WTC11 (cell line): Measurements from ENCODE around the gene HMCES. TPM values are rescaled to one million over a fixed set of nuclear protein-coding genes. Genes with fewer than 3 reads are reported as not detected.

Source experiments
- ATAC-seq: fragments of 200-7000 bp; cut with Tn5 transposase; 2 replicates; pipeline ENCODE4 v1.10.0; 2021; ENCODE audit warnings: mild to moderate bottlenecking, moderate library complexity
- CTCF ChIA-PET: fragments of 300-600 bp; sonication (Branson Sonifier 250); formaldehyde crosslinking; loops from one replicate; lab custom pipeline; 2021; ENCODE audit warnings: antibody characterized with exemption; lab: Charles Lee
- POLR2A ChIA-PET: fragments of 350-600 bp; sonication (Branson Sonifier 250); formaldehyde crosslinking; loops from one replicate; lab custom pipeline; 2021; ENCODE audit warnings: antibody characterized with exemption; lab: Charles Lee
- DNase-seq: peaks from one replicate; pipeline ENCODE4 v3.0.0; 2021; ENCODE audit warnings: low spot score
- H3K27ac Mint-ChIP-seq: 2 replicates; pipeline ENCODE4 v1.8.0; 2021; ENCODE audit warnings: mixed read lengths
- H3K27me3 Mint-ChIP-seq: 2 replicates; pipeline ENCODE4 v1.8.0; 2021; ENCODE audit warnings: low read depth, mild to moderate bottlenecking, moderate library complexity, mixed read lengths
- H3K36me3 Mint-ChIP-seq: 2 replicates; pipeline ENCODE4 v1.8.0; 2021; ENCODE audit warnings: mixed read lengths
- H3K4me1 Mint-ChIP-seq: 2 replicates; pipeline ENCODE4 v1.8.0; 2022; ENCODE audit warnings: mixed read lengths
- H3K4me3 Mint-ChIP-seq: 2 replicates; pipeline ENCODE4 v1.8.0; 2021; ENCODE audit warnings: mild to moderate bottlenecking, moderate library complexity, mixed read lengths
- H3K9me3 Mint-ChIP-seq: 2 replicates; pipeline ENCODE4 v1.8.0; 2021; ENCODE audit warnings: mixed read lengths
- CBFB ChIP-seq: sonication (generic); formaldehyde crosslinking; IDR thresholded peaks from 2 replicates; pipeline ENCODE4 v1.8.1; 2022; ENCODE audit warnings: mild to moderate bottlenecking, low read depth, missing genetic modification reagents
- CDX4 ChIP-seq: fragments of 250-450 bp; sonication (Bioruptor Pico); IDR thresholded peaks from 2 replicates; pipeline ENCODE4 v1.9.0; 2021; ENCODE audit warnings: moderate library complexity, mild to moderate bottlenecking, inconsistent platforms, borderline replicate concordance
- CREB1 ChIP-seq: sonication (generic); formaldehyde crosslinking; IDR thresholded peaks from 2 replicates; pipeline ENCODE4 v1.8.0; 2023; ENCODE audit warnings: mild to moderate bottlenecking, missing genetic modification reagents
- ELF4 ChIP-seq: sonication (generic); formaldehyde crosslinking; IDR thresholded peaks from 2 replicates; pipeline ENCODE4 v1.8.1; 2022; ENCODE audit warnings: low read depth, mild to moderate bottlenecking, moderate library complexity, missing genetic modification reagents
- ESRRA ChIP-seq: sonication (generic); formaldehyde crosslinking; IDR thresholded peaks from 2 replicates; pipeline ENCODE4 v1.8.1; 2022; ENCODE audit warnings: mild to moderate bottlenecking, missing genetic modification reagents, borderline replicate concordance
- ETV6 ChIP-seq: sonication (generic); formaldehyde crosslinking; IDR thresholded peaks from 2 replicates; pipeline ENCODE4 v1.8.1; 2022; ENCODE audit warnings: mild to moderate bottlenecking, missing genetic modification reagents
- FOXK1 ChIP-seq: sonication (generic); formaldehyde crosslinking; IDR thresholded peaks from 2 replicates; pipeline ENCODE4 v1.8.0; 2022; ENCODE audit warnings: mild to moderate bottlenecking, moderate library complexity, missing genetic modification reagents
- FOXP1 ChIP-seq: sonication (generic); formaldehyde crosslinking; IDR thresholded peaks from 2 replicates; pipeline ENCODE4 v1.8.0; 2022; ENCODE audit warnings: missing genetic modification reagents, mild to moderate bottlenecking, moderate library complexity, borderline replicate concordance
- GRHL2 ChIP-seq: fragments of 250-450 bp; sonication (Bioruptor Pico); IDR thresholded peaks from 2 replicates; pipeline ENCODE4 v1.8.0; 2022; ENCODE audit warnings: mild to moderate bottlenecking, moderate library complexity; ENCODE audit not compliant: insufficient replicate concordance, severe bottlenecking
- GTF2I ChIP-seq: fragments of 250-450 bp; sonication (Bioruptor Pico); conservative IDR thresholded peaks from 2 replicates; pipeline ENCODE4 v1.4.0; 2021; ENCODE audit warnings: mild to moderate bottlenecking
- MAX ChIP-seq: sonication (generic); formaldehyde crosslinking; IDR thresholded peaks from 2 replicates; pipeline ENCODE4 v1.8.0; 2022; ENCODE audit warnings: mild to moderate bottlenecking, missing genetic modification reagents
- MYBL2 ChIP-seq: sonication (generic); formaldehyde crosslinking; IDR thresholded peaks from 2 replicates; pipeline ENCODE4 v1.8.1; 2023; ENCODE audit warnings: mild to moderate bottlenecking, moderate library complexity, missing genetic modification reagents
- NFATC4 ChIP-seq: fragments of 250-450 bp; sonication (Bioruptor Pico); IDR thresholded peaks from 2 replicates; pipeline ENCODE4 v1.9.0; 2021; ENCODE audit warnings: mild to moderate bottlenecking
- NFYB ChIP-seq: sonication (generic); formaldehyde crosslinking; conservative IDR thresholded peaks from 2 replicates; pipeline ENCODE4 v1.8.0; 2022; ENCODE audit warnings: low read depth, missing genetic modification reagents
- NR2C2 ChIP-seq: sonication (generic); formaldehyde crosslinking; IDR thresholded peaks from 2 replicates; pipeline ENCODE4 v1.8.0; 2022; ENCODE audit warnings: mild to moderate bottlenecking, missing genetic modification reagents
- NR3C1 ChIP-seq: sonication (generic); formaldehyde crosslinking; conservative IDR thresholded peaks from 2 replicates; pipeline ENCODE4 v1.8.1; 2023; ENCODE audit warnings: low read depth, mild to moderate bottlenecking, missing genetic modification reagents
- PRDM15 ChIP-seq: sonication (generic); formaldehyde crosslinking; IDR thresholded peaks from 2 replicates; pipeline ENCODE4 v1.8.0; 2022; ENCODE audit warnings: missing genetic modification reagents
- PRRX2 ChIP-seq: fragments of 250-450 bp; sonication (Bioruptor Pico); IDR thresholded peaks from 2 replicates; pipeline ENCODE4 v1.8.0; 2021; ENCODE audit warnings: mild to moderate bottlenecking
- RELA ChIP-seq: sonication (generic); formaldehyde crosslinking; IDR thresholded peaks from 2 replicates; pipeline ENCODE4 v1.8.1; 2022; ENCODE audit warnings: missing genetic modification reagents, mild to moderate bottlenecking, borderline replicate concordance
- SMAD3 ChIP-seq: sonication (generic); formaldehyde crosslinking; IDR thresholded peaks from 2 replicates; pipeline ENCODE4 v1.8.0; 2022; ENCODE audit warnings: missing genetic modification reagents, mild to moderate bottlenecking, borderline replicate concordance
- SMAD4 ChIP-seq: sonication (generic); formaldehyde crosslinking; IDR thresholded peaks from 2 replicates; pipeline ENCODE4 v1.8.0; 2022; ENCODE audit warnings: mild to moderate bottlenecking, missing genetic modification reagents
- TEAD4 ChIP-seq: sonication (generic); formaldehyde crosslinking; IDR thresholded peaks from 2 replicates; pipeline ENCODE4 v1.8.0; 2022; ENCODE audit warnings: mild to moderate bottlenecking, missing genetic modification reagents
- ZMAT4 ChIP-seq: fragments of 250-450 bp; sonication (Bioruptor Pico); IDR thresholded peaks from 2 replicates; pipeline ENCODE4 v1.9.0; 2021; ENCODE audit warnings: mild to moderate bottlenecking
- ZNF138 ChIP-seq: sonication (generic); formaldehyde crosslinking; conservative IDR thresholded peaks from 2 replicates; pipeline ENCODE4 v1.8.1; 2022; ENCODE audit warnings: mild to moderate bottlenecking, moderate library complexity, missing genetic modification reagents
- ZNF232 ChIP-seq: sonication (generic); formaldehyde crosslinking; IDR thresholded peaks from 2 replicates; pipeline ENCODE4 v1.8.0; 2022; ENCODE audit warnings: mild to moderate bottlenecking, missing genetic modification reagents
- ZNF317 ChIP-seq: sonication (generic); formaldehyde crosslinking; IDR thresholded peaks from 2 replicates; pipeline ENCODE4 v1.8.1; 2023; ENCODE audit warnings: low read depth, mild to moderate bottlenecking, moderate library complexity, missing genetic modification reagents, borderline replicate concordance
- ZNF512 ChIP-seq: sonication (generic); formaldehyde crosslinking; IDR thresholded peaks from 2 replicates; pipeline ENCODE4 v1.8.1; 2022; ENCODE audit warnings: missing genetic modification reagents, borderline replicate concordance
- total RNA-seq: library from RNA; stranded (reverse); gene quantifications from 3 replicates; pipeline ENCODE4 v1.2.3, GENCODE V29; 2021

Gene HMCES
- total RNA-seq, 1 experiment from 2014 or later = 47.7 TPM

GRCh38 chr3:129282727-129283327, 4.2 kb downstream of the HMCES start:
- ATAC-seq (no peak), DNase-seq (no peak)
- H3K27me3 Mint-ChIP-seq = no peaks in the 10 kb centered on the region
- no peak overlapping the region for H3K4me3 Mint-ChIP-seq
- H3K4me1 Mint-ChIP-seq = peaks cover 23% of the 10 kb centered on the region
- no peaks in the 10 kb centered on the region for H3K9me3 Mint-ChIP-seq
- ChIA-PET POLR2A (no interaction called here), CTCF (no interaction called here)
- no peak for TF ChIP-seq GTF2I
- no peak for TF ChIP-seq FOXK1
- no peak for TF ChIP-seq GRHL2 (CRISPR knock-in tag)
- TF ChIP-seq ZNF317 = no peak
- no peak for TF ChIP-seq MYBL2 (CRISPR knock-in tag)
- TF ChIP-seq PRRX2 = no peak
- TF ChIP-seq NFYB = no peak
- TF ChIP-seq SMAD3 (CRISPR knock-in tag) = no peak
- TF ChIP-seq RELA = no peak
- TF ChIP-seq ZNF512 (CRISPR knock-in tag) = no peak
- TF ChIP-seq SMAD4 (CRISPR knock-in tag) = no peak
- TF ChIP-seq ESRRA (CRISPR knock-in tag) = no peak
- TF ChIP-seq ETV6 (CRISPR knock-in tag) = no peak
- no peak for TF ChIP-seq NR3C1
- TF ChIP-seq MAX (CRISPR knock-in tag) = no peak
- no peak for TF ChIP-seq CDX4 (CRISPR knock-in tag)
- no peak for TF ChIP-seq TEAD4
- TF ChIP-seq NFATC4 = no peak
- TF ChIP-seq PRDM15 (CRISPR knock-in tag) = no peak
- no peak for TF ChIP-seq FOXP1 (CRISPR knock-in tag)
- peaks cover 5% of the 10 kb centered on the region for H3K36me3 Mint-ChIP-seq
- no peak overlapping the region for H3K27ac Mint-ChIP-seq

- ATAC-seq = no peak
- POLR2A ChIA-PET = no interaction called here
- TF ChIP-seq ZNF138 = no peak
- TF ChIP-seq MYBL2 (CRISPR knock-in tag) = no peak
- TF ChIP-seq RELA = no peak
- no peak for TF ChIP-seq SMAD4 (CRISPR knock-in tag)
- no peak for TF ChIP-seq MAX (CRISPR knock-in tag)
- no peak for TF ChIP-seq ZMAT4 (CRISPR knock-in tag)
- no peak for TF ChIP-seq FOXK1
- no peak for TF ChIP-seq TEAD4
- TF ChIP-seq ZNF232 (CRISPR knock-in tag) = no peak
- no peak for TF ChIP-seq CREB1 (CRISPR knock-in tag)
- no peak for TF ChIP-seq ELF4 (CRISPR knock-in tag)
- no peak for TF ChIP-seq CDX4 (CRISPR knock-in tag)
- TF ChIP-seq CBFB (CRISPR knock-in tag) = no peak
- TF ChIP-seq NFYB = no peak
- no peak for TF ChIP-seq NR2C2 (CRISPR knock-in tag)
- DNase-seq = no peak
- peaks cover 10% of the 10 kb centered on the region for H3K36me3 Mint-ChIP-seq
- no peak overlapping the region for H3K4me3 Mint-ChIP-seq
- H3K27ac Mint-ChIP-seq = no peak overlapping the region
- H3K4me1 Mint-ChIP-seq = peaks cover 9% of the 10 kb centered on the region
- H3K9me3 Mint-ChIP-seq = no peaks in the 10 kb centered on the region
- CTCF ChIA-PET = no interaction called here
- H3K27me3 Mint-ChIP-seq = no peaks in the 10 kb centered on the region
Measured at GRCh38 chr3:129286081-129286480, 7.4 kb downstream of the HMCES start.
